Esophagus mucosa (tissue), 1 donor: Measurements from ENCODE around the gene ARHGEF40. TPM values are rescaled to one million over a fixed set of nuclear protein-coding genes. Genes with fewer than 3 reads are reported as not detected.
A peak's percentile ranks its signal among the peaks of the same experiment; 100 is the strongest.

Source experiments
- ATAC-seq: fragments of 200-7000 bp; cut with Tn5 transposase; one replicate; pipeline ENCODE4 v1.9.1; 2020
- total RNA-seq: library from RNA; stranded (reverse); gene quantifications from one replicate; pipeline ENCODE4 v1.2.4, GENCODE V29; 2023
- donor health status: DM: yes; HTN: yes; CAD: no.

Gene ARHGEF40
- total RNA-seq, 1 donor from 2014 or later = 2.3 TPM

- no peak for ATAC-seq
Observed at GRCh38 chr14:21060614-21061346, 9.3 kb upstream of the ARHGEF40 start.

- ATAC-seq = no peak
Observed at GRCh38 chr14:21061347-21061668, 8.8 kb upstream of the ARHGEF40 start.

DNA sequence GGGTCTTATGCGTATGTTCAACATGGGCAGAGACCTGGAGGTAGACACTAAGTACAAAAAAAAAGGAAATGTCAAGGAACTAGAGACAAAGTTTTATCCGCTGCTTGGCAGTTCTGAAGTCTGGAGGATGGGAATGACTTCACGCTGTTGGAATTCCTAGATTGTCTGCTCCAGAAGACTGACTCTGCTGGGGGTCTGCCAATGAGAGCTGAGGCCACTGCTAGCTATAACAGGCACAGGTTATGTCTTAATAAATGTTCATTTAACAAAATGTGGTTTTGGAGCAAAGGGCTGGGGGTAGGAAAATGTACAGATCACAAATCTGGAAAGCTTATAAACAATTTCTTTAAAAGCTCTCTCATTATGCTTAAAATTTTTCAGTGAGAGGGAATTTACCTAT lies 6.6 kb upstream of the ARHGEF40 start:
- ATAC-seq = no peak

- ATAC-seq = peak; percentile 35
Observed at GRCh38 chr14:21066882-21067502, 3.1 kb upstream of the ARHGEF40 start.

GRCh38 chr14:21068521-21069387 lies 1.4 kb upstream of the ARHGEF40 start:
- ATAC-seq = peak; percentile 34

DNA sequence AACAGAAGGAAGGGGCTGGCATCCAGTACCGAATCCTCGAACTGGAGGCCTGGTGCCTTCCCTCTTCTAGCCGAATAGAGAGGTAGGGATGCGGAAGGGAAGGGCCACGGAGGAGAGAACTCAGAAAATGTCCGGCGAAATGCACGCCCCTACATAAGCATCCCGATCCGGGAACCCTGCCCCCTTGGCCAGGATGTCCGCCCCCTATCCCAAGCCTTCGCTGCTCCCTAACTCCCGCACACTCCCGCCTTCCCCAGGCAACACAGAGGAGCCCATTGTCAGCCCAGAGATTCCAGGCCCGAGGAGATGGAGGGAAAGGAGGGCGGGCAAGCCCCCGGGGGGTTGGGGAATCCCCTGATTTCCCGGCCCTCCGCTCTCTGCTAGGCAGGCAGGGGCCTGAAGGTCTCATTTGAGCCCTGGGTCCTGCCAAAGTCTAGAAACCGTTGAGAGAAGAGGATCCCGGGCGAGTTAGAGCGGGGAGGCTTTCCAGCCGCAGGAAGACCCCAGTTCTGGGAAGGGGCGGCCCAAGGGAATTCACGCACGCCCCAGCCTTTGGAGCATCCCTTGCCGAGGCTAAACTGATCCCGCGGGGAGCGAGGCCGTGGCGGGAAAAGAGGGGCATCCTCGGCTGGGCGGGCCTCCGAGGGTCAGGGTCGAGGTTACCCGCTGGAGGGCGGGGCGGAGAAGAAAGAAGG lies 569 bp upstream of the ARHGEF40 start:
- no peak for ATAC-seq

GRCh38 chr14:21070610-21071224 lies 613 bp downstream of the ARHGEF40 start:
- ATAC-seq = peak; percentile 7

- peak; percentile 49 for ATAC-seq
Observed at GRCh38 chr14:21071225-21072030, 1.3 kb downstream of the ARHGEF40 start.

GRCh38 chr14:21072031-21072473 lies 1.9 kb downstream of the ARHGEF40 start:
- no peak for ATAC-seq

DNA sequence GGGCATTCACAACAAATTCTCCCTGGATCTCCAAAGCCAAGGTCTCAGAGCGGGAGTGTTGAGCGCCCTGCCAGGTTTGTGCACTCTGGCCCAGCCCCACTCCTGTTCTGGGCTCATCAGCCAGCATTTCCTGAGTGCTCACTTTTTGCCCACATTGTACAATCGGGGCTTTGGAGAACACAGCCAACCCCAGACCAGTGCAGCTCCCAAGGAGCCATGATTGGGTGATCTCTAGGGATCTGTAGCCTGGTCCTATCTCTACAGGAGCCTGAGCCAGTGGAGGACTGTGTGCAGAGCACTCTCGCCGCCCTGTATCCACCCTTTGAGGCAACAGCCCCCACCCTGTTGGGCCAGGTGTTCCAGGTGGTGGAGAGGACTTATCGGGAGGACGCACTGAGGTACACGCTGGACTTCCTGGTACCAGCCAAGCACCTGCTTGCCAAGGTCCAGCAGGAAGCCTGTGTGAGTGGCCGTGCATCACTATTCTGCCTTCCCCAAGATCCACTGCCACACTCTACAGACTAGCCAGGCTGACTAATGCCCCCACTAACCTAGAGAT lies 2.8 kb downstream of the ARHGEF40 start:
- no peak for ATAC-seq

DNA sequence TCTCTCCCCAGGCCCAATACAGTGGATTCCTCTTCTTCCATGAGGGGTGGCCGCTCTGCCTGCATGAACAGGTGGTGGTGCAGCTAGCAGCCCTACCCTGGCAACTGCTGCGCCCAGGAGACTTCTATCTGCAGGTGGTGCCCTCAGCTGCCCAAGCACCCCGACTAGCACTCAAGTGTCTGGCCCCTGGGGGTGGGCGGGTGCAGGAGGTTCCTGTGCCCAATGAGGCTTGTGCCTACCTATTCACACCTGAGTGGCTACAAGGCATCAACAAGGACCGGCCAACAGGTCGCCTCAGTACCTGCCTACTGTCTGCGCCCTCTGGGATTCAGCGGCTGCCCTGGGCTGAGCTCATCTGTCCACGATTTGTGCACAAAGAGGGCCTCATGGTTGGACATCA lies 3.8 kb downstream of the ARHGEF40 start:
- ATAC-seq = no peak

DNA sequence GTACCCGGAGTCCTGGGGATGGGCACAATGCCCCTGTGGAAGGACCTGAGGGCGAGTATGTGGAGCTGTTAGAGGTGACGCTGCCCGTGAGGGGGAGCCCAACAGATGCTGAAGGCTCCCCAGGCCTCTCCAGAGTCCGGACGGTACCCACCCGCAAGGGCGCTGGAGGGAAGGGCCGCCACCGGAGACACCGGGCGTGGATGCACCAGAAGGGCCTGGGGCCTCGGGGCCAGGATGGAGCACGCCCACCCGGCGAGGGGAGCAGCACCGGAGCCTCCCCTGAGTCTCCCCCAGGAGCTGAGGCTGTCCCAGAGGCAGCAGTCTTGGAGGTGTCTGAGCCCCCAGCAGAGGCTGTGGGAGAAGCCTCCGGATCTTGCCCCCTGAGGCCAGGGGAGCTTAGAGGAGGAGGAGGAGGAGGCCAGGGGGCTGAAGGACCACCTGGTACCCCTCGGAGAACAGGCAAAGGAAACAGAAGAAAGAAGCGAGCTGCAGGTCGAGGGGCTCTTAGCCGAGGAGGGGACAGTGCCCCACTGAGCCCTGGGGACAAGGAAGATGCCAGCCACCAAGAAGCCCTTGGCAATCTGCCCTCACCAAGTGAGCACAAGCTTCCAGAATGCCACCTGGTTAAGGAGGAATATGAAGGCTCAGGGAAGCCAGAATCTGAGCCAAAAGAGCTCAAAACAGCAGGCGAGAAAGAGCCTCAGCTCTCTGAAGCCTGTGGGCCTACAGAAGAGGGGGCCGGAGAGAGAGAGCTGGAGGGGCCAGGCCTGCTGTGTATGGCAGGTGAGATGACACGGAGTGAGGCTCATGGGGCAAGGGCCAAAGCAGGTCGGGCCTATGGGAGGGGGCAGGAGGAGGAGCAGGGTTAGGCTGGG lies 4.5 kb downstream of the ARHGEF40 start:
- ATAC-seq = no peak

DNA sequence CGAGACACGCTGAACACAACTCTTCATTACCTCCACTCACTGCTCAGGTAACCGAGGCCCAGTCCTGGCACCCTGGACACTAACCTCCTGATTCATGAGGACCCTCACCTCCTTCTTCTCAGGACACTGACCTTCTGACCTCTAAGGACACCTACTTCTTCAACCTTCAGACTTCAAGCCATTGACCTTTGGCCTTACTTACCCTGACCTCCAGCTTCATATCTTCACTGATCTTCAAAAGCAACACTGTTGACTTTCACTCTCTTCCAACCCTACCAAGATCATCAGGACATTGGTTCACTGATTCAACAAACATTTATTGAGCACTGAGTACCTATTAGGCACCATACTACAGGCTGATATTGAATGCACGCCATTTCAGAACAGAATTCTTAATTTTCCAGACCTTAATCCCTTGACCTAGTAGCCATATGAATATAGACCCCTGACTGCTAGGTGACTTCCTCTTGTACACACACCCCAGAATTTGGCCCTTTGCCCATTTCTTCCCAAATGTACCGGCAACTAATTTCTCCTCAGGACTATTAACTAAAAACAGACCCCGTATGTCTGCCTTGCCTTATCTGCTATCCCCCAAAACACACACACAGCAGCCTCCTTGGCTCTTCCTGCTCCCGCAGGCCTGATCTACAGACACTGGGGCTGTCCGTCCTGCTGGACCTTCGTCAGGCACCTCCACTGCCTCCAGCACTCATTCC lies 5.8 kb downstream of the ARHGEF40 start:
- no peak for ATAC-seq

- ATAC-seq = no peak
Observed at GRCh38 chr14:21077672-21078071, 7.6 kb downstream of the ARHGEF40 start.

GRCh38 chr14:21078287-21078686 lies 8.2 kb downstream of the ARHGEF40 start:
- no peak for ATAC-seq

DNA sequence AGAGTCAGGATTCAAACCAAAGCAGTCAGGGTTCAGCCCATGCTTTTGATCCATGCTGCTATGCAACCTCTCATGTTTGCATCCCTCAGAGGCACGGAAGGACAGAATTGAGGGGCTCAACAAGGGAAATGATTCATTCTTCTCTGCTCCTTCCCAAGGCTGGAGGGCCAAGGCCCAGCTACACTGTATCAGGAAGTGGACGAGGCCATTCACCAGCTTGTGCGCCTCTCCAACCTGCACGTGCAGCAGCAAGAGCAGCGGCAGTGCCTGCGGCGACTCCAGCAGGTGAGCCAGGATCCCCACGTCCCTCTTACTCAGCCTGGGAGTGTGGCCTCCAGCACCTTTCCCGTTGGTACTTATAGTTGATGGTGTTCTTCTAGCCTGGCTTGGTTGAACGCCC lies 8.6 kb downstream of the ARHGEF40 start:
- no peak for ATAC-seq

DNA sequence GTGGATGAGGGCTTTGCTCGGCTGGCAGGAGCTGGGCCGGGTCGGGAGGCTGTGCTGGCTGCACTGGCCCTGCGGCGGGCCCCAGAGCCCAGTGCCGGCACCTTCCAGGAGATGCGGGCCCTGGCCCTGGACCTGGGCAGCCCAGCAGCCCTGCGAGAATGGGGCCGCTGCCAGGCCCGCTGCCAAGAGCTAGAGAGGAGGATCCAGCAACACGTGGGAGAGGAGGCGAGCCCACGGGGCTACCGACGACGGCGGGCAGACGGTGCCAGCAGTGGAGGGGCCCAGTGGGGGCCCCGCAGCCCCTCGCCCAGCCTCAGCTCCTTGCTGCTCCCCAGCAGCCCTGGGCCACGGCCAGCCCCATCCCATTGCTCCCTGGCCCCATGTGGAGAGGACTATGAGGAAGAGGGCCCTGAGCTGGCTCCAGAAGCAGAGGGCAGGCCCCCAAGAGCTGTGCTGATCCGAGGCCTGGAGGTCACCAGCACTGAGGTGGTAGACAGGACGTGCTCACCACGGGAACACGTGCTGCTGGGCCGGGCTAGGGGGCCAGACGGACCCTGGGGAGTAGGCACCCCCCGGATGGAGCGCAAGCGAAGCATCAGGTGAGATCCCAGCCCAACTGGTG lies 11.5 kb downstream of the ARHGEF40 start:
- ATAC-seq = no peak

DNA sequence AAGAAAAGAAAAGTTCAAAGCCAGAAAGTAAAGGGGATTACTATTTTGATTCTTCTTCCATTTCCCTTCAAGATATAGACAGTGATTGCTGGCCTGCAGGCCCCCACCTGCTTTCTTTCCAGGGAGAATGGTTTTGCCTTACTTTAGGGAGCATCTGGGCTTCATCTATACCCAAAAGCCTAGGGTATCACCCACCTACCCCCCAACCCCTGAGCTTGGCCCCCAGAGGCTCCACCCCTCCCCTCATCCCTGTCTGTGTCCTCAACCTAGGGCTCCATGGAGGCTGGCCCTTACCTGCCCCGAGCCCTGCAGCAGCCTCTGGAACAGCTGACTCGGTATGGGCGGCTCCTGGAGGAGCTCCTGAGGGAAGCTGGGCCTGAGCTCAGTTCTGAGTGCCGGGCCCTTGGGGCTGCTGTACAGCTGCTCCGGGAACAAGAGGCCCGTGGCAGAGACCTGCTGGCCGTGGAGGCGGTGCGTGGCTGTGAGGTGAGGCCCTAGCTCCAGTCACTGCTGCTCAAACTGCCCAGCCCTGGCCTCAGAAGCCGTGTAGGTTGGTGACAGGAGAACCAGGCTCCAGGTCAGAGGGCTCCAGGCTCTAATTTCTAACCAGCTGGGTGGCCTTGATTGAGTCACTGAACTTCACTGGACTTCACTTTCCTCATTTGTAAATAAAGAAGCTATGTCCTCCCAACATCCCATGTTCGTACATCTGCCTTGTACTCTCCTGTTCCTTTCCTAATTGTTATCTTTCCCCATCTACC lies 13.6 kb downstream of the ARHGEF40 start:
- peak; percentile 10 for ATAC-seq
